SIG-M5 treated with dmso at 0.1 percent for 504 hours (cell line): ENCODE data around the gene OPN5.

Experiments
- DNase-seq: peaks from one replicate; lab custom pipeline; 2025; ENCODE audit not compliant: unreplicated experiment; lab: John Stamatoyannopoulos, UW

The OPN5 gene

GRCh38 chr6:47852727-47853126 lies 70.9 kb downstream of the OPN5 start:
- no peak for DNase-seq

GRCh38 chr6:47853766-47854165 lies 71.9 kb downstream of the OPN5 start:
- DNase-seq: no peak

- no peak for DNase-seq
Measured at GRCh38 chr6:47854971-47855370, 73.1 kb downstream of the OPN5 start.

- no peak for DNase-seq
Measured at GRCh38 chr6:47859175-47859574, 77.3 kb downstream of the OPN5 start.

- DNase-seq: no peak
Measured at GRCh38 chr6:47862731-47863130, 80.9 kb downstream of the OPN5 start.

GRCh38 chr6:47865206-47865605 lies 83.4 kb downstream of the OPN5 start:
- DNase-seq: no peak

GRCh38 chr6:47875593-47875992 lies 93.8 kb downstream of the OPN5 start:
- no peak for DNase-seq
